Tracheal epithelial cell (primary cell): Measurements from ENCODE around the gene TMOD4. TPM values are rescaled to one million over a fixed set of nuclear protein-coding genes. Genes with fewer than 3 reads are reported as not detected.

Experiments
- total RNA-seq: library from RNA; depleted of rRNA; stranded (reverse); fragments of >200 nt; gene quantifications from 2 replicates; pipeline ENCODE4 v1.2.1, GENCODE V29; 2014

Gene TMOD4
- total RNA-seq: not detected in 2 replicates

GRCh38 chr1:151175863-151176262 lies at the start of gene TMOD4:
Gene TMOD4, minus strand, starts transcription at chr1:151175981. Its CDS starts 1,106 bp downstream, at chr1:151174875.

GRCh38 chr1:151198254-151199127 lies 22.7 kb upstream of the TMOD4 start, which contains the start of gene PIP5K1A:
Gene PIP5K1A, plus strand, starts transcription at chr1:151198552. Its CDS starts 445 bp downstream, at chr1:151198997.

GRCh38 chr1:151189637-151190445 lies 14.1 kb upstream of the TMOD4 start, which contains the start of gene VPS72:
Gene VPS72, minus strand, starts transcription at chr1:151190197. Its CDS starts 76 bp downstream, at chr1:151190121.

GRCh38 chr1:151165738-151166504 lies 9.9 kb downstream of the TMOD4 start, which contains the start of the genes LYSMD1 and SCNM1:
Gene LYSMD1, minus strand, starts transcription at chr1:151165902. Its CDS starts 644 bp downstream, at chr1:151165258.
Gene SCNM1, plus strand, starts transcription at chr1:151166144. Its CDS starts 9 bp downstream, at chr1:151166153.

GRCh38 chr1:151156515-151156819 lies 19.3 kb downstream of the TMOD4 start, which contains the start of gene TNFAIP8L2:
Gene TNFAIP8L2, plus strand, starts transcription at chr1:151156649. Its CDS starts 2,049 bp downstream, at chr1:151158698.

GRCh38 chr1:151146412-151147131 lies 29.2 kb downstream of the TMOD4 start, which contains the start of gene SEMA6C:
Gene SEMA6C, minus strand, starts transcription at chr1:151146631. Its CDS starts 4,010 bp downstream, at chr1:151142621.

Other genes with a start within 250 kb of the TMOD4 start
- 19.8 and 34.5 TPM in 2 replicates for gene SETDB1, start 249.6 kb downstream of the TMOD4 start, total RNA-seq
- 91.1 and 114 TPM in 2 replicates for gene CERS2, start 201.1 kb downstream of the TMOD4 start, total RNA-seq
- not detected in 2 replicates for gene ANXA9, start 193.7 kb downstream of the TMOD4 start, total RNA-seq
- 9.6 and 11.6 TPM in 2 replicates for gene MINDY1, start 169.1 kb downstream of the TMOD4 start, total RNA-seq
- gene PRUNE1, start 167.5 kb downstream of the TMOD4 start, total RNA-seq: 7.5 and 10.4 TPM in 2 replicates
- gene BNIPL, start 139.4 kb downstream of the TMOD4 start, total RNA-seq: 2.4 and 5.5 TPM in 2 replicates
- 0.72 and 1.5 TPM in 2 replicates for gene C1orf56, start 128.2 kb downstream of the TMOD4 start, total RNA-seq
- gene CDC42SE1, start 116.4 kb downstream of the TMOD4 start, total RNA-seq: 85.7 and 95.4 TPM in 2 replicates
- 1.9 and 4.6 TPM in 2 replicates for gene MLLT11, start 115.6 kb downstream of the TMOD4 start, total RNA-seq
- 10.7 and 11.8 TPM in 2 replicates for gene GABPB2, start 105.2 kb downstream of the TMOD4 start, total RNA-seq
- 0.21 and 0.48 TPM in 2 replicates for gene SEMA6C, start 29.4 kb downstream of the TMOD4 start, total RNA-seq
- not detected in 2 replicates for gene TNFAIP8L2, start 19.3 kb downstream of the TMOD4 start, total RNA-seq
- 4.8 and 7.9 TPM in 2 replicates for gene LYSMD1, start 10.1 kb downstream of the TMOD4 start, total RNA-seq
- gene SCNM1, start 9.8 kb downstream of the TMOD4 start, total RNA-seq: 20.2 and 26.4 TPM in 2 replicates
- gene VPS72, start 14.2 kb upstream of the TMOD4 start, total RNA-seq: 58.2 and 79.0 TPM in 2 replicates
- 48.0 and 60.2 TPM in 2 replicates for gene PIP5K1A, start 22.6 kb upstream of the TMOD4 start, total RNA-seq
- 171 and 208 TPM in 2 replicates for gene PSMD4, start 78.8 kb upstream of the TMOD4 start, total RNA-seq
- gene ZNF687, start 106.3 kb upstream of the TMOD4 start, total RNA-seq: 10.9 and 11.3 TPM in 2 replicates
- 22.0 and 28.0 TPM in 2 replicates for gene PI4KB, start 151.4 kb upstream of the TMOD4 start, total RNA-seq
- gene RFX5, start 171.3 kb upstream of the TMOD4 start, total RNA-seq: 19.0 and 68.0 TPM in 2 replicates
- gene SELENBP1, start 196.7 kb upstream of the TMOD4 start, total RNA-seq: 3.6 and 8.5 TPM in 2 replicates
- 319 and 373 TPM in 2 replicates for gene PSMB4, start 223.6 kb upstream of the TMOD4 start, total RNA-seq